Nephron progenitor cell (in vitro differentiated cells): ENCODE measurements around the gene B9D2.

Experiments
- DNase-seq: peaks from one replicate; pipeline ENCODE4 v3.0.0; 2021
- H3K27ac Mint-ChIP-seq: 2 replicates; pipeline ENCODE4 v1.8.0; 2021; ENCODE audit warnings: mild to moderate bottlenecking, moderate library complexity, mixed read lengths
- H3K27me3 Mint-ChIP-seq: 2 replicates; pipeline ENCODE4 v1.8.0; 2021; ENCODE audit warnings: mild to moderate bottlenecking, low read depth, mixed read lengths; ENCODE audit not compliant: poor library complexity
- H3K36me3 Mint-ChIP-seq: 2 replicates; pipeline ENCODE4 v1.8.0; 2021; ENCODE audit warnings: low read depth, mixed read lengths
- H3K4me1 Mint-ChIP-seq: 2 replicates; pipeline ENCODE4 v1.8.0; 2021; ENCODE audit warnings: mixed read lengths
- H3K4me3 Mint-ChIP-seq: 2 replicates; pipeline ENCODE4 v1.8.0; 2021; ENCODE audit warnings: mild to moderate bottlenecking, moderate library complexity, mixed read lengths
- H3K9me3 Mint-ChIP-seq: 2 replicates; pipeline ENCODE4 v1.8.0; 2021; ENCODE audit warnings: mild to moderate bottlenecking, moderate library complexity, mixed read lengths
- TF ChIP-seq, protein P1 (sequence below): fragments of 200-600 bp; sonication (generic); IDR thresholded peaks from 2 replicates; pipeline ENCODE4 v1.5.0; 2021; ENCODE audit warnings: antibody characterized with exemption

The B9D2 gene

DNA sequence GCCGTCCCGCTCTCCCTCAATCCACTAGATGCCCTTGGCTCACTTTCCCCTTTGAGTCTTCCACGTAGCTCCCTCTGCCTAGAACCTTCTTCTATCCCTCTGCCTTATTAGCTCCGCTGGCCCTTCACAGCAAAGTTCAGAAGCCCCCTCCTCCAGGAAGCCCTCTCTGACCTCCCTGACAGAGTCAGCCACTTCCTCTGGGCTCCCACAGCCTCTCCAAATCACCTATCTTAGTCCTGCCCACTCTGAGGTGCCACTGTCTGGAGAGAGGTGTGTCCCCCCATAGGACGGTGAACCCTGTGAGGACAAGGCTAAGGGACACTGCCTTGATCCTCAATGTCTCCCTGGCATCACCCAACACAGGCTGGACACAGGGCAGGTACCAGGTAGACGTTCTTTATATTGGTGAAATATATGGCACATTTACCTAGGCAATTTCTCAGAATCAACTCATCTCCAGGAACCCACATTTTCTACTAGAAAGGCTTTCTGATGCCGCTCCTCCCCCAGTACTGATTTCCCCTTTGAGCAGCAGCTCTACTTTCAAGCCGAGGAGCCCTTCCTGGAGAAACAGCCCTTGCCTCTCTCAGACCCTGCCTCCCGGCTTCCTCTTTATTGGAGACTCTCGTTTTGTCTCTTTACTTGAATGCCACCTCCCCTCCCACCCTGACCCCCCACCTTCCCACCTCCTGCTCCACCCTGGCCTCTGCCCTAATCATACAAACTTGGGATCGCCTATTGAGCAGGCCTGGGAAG is 6.8 kb downstream of the B9D2 start:
- Mint-ChIP-seq H3K4me3 (no peak overlapping the region), H3K36me3 (no peaks in the 10 kb centered on the region)

DNA sequence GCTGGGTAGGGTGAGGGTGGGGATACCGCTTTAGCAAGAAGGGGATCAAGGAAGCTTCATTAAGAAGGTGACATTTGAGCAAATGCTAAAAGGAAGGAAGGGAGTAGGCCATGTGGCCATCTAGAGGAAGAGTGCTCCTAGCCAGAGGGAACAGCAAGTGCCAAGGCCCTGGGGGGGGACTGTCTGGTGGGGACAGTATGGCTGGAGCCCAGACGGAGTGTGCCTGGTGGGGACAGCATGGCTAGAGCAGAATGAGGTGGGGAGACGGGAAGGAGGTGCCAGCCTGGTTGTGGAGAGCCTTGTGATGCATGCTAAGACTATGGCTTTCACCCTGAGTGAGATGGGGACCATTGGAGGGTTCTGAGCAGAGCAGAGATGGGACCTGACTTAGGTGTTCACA is 8.1 kb downstream of the B9D2 start:
- Mint-ChIP-seq H3K4me1 (peaks cover 26% of the 10 kb centered on the region), H3K27ac (peak overlapping the region; percentile 15), H3K36me3 (no peaks in the 10 kb centered on the region), H3K9me3 (no peaks in the 10 kb centered on the region), H3K4me3 (no peak overlapping the region), H3K27me3 (peaks cover 7% of the 10 kb centered on the region)
- TF ChIP-seq, protein P1, sequence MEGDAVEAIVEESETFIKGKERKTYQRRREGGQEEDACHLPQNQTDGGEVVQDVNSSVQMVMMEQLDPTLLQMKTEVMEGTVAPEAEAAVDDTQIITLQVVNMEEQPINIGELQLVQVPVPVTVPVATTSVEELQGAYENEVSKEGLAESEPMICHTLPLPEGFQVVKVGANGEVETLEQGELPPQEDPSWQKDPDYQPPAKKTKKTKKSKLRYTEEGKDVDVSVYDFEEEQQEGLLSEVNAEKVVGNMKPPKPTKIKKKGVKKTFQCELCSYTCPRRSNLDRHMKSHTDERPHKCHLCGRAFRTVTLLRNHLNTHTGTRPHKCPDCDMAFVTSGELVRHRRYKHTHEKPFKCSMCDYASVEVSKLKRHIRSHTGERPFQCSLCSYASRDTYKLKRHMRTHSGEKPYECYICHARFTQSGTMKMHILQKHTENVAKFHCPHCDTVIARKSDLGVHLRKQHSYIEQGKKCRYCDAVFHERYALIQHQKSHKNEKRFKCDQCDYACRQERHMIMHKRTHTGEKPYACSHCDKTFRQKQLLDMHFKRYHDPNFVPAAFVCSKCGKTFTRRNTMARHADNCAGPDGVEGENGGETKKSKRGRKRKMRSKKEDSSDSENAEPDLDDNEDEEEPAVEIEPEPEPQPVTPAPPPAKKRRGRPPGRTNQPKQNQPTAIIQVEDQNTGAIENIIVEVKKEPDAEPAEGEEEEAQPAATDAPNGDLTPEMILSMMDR: no peak
- no peak for DNase-seq

More for the DNA sequence above, 6.8 kb downstream of the B9D2 start:
- no peaks in the 10 kb centered on the region for H3K9me3 Mint-ChIP-seq
- H3K27ac Mint-ChIP-seq: peak overlapping the region; percentile 50
- H3K4me1 Mint-ChIP-seq: peaks cover 15% of the 10 kb centered on the region
- peaks cover 3% of the 10 kb centered on the region for H3K27me3 Mint-ChIP-seq
- TF ChIP-seq, protein P1: no peak
- no peak for DNase-seq

DNA sequence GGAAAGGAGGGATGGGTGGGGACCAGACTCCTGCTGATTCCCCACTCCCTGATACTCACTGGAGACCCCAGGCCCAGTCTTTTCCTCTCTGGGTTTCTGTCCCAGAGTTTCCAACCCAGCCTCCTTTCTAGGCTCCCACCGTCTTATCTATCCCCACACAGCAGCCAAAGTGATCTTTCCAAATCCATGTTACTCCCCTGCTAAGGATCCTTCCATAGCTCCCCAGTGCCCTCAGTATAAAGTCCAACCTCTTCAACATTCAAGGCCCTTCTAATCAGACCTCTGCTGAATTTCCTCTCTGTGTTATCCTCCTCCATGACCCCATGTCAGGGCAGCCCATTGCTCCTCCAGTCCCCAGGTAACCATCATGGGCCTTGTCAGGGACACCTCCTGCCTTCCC is 8.9 kb downstream of the B9D2 start:
- Mint-ChIP-seq H3K27ac (no peak overlapping the region), H3K9me3 (no peaks in the 10 kb centered on the region), H3K4me1 (peaks cover 30% of the 10 kb centered on the region), H3K4me3 (peak overlapping the region; percentile 71), H3K27me3 (peaks cover 7% of the 10 kb centered on the region), H3K36me3 (no peaks in the 10 kb centered on the region)
- DNase-seq: no peak
- TF ChIP-seq, protein P1: no peak

DNA sequence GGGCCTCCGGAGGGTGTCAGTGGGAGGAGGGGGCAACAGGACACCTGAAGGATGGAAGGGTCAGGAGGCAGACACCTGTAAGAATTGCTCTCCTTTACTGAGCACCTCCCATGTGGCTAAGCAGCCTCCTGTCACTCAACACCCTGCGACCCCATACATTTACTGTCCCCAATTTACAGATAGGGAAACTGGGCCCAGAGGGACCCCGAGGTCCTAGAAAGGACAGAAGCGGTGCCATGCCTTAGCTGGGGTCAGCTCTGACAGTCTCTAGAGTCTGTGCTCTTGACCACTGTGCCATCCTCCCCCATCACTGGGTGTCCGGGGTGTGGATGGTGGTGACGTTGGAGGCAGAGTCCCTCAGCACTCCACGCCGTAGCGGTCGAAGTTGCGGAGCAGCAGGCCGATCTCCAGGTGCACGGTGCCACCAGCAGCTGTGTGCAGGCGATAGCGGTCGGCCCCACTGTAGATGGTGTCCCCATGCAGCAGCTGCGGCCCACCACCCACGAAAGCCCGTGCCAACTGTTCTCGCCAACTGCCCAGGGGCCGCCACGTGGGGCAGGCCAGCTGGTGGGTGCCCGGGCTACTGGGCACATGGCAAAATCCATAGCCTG is 9.5 kb downstream of the B9D2 start:
- peak overlapping the region; percentile 88 for H3K4me3 Mint-ChIP-seq
- DNase-seq: no peak
- TF ChIP-seq, protein P1: no peak
- H3K4me1 Mint-ChIP-seq: peaks cover 35% of the 10 kb centered on the region
- H3K27ac Mint-ChIP-seq: no peak overlapping the region
- peaks cover 7% of the 10 kb centered on the region for H3K27me3 Mint-ChIP-seq
- no peaks in the 10 kb centered on the region for H3K36me3 Mint-ChIP-seq
- no peaks in the 10 kb centered on the region for H3K9me3 Mint-ChIP-seq

DNA sequence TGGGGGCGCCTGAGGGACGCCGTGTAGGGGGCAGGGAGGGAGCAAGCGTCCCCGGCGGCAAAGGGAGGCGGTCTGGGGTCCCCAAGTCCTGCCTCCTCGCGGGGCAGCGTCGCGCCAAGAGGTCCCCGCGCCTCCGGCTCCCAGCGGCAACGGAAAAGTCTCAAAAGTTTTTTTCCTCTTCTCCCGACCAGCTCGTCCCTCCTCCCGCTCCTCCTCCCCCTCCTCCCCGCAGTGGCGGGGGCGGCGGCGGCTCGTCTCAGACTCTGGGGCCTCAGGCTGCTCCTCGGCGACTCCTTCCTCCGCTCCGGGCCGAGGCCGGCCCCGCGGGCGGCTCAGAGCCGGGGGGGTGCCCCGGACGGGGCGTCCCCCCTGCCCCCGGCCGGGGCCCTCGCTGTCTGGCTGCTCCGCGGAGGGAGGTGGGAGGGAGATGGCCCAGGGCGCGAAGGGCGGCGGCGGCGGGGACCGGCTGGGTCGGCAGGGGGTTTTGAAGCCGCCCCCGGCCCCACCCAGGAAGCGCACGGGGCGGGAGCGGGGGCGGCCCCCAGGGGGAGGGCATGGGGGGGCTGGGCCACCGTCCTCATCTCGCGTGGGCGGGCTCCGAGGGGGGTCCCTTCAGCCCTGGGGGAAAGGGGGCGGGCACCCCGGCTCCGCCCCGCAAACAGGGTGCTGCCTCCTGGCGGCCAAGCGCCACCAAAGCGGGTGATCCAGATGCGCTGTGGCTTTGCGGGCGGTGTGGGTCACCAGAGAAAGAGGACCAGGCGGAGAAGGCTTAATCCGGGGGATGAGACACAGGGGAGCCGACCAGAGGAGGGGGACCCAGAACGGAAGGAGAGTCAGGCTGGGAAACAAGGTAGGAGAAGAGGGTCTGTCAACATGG is 10.2 kb downstream of the B9D2 start, which contains the start of gene TGFB1:
TGFB1 (minus strand) TSS at position 457 of the 877 bp plus-strand sequence. CDS start 878 bp downstream, outside the sequence.
- TF ChIP-seq, protein P1: peak; percentile 70
- H3K27me3 Mint-ChIP-seq: peaks cover 7% of the 10 kb centered on the region
- peaks cover 35% of the 10 kb centered on the region for H3K4me1 Mint-ChIP-seq
- peaks cover 4% of the 10 kb centered on the region for H3K36me3 Mint-ChIP-seq
- peak within 1 kb of the TSS; percentile 16 for H3K27ac Mint-ChIP-seq
- H3K9me3 Mint-ChIP-seq: no peaks in the 10 kb centered on the region
- DNase-seq: peak; percentile 81
- peak within 1 kb of the TSS; percentile 88 for H3K4me3 Mint-ChIP-seq
